Fibroblast of lung (primary cell): ENCODE data around the gene PRG2. TPM values are rescaled to one million over a fixed set of nuclear protein-coding genes. Genes with fewer than 3 reads are reported as not detected.
A peak's percentile ranks its signal among the peaks of the same experiment; 100 is the strongest.

ENCODE experiments used
- DNase-seq, 2 donors: peaks; one replicate each; pipeline versions ENCODE4 v3.0.0 to v3.0.0-alpha.2; 2010; ENCODE audit warnings: low read depth in 2 of 2
- H2AFZ ChIP-seq: 2 replicates; pipeline ENCODE4 v1.5.1; 2012; ENCODE audit warnings: low read length, control low read depth, inconsistent platforms
- H3K27ac ChIP-seq: 2 replicates; pipeline ENCODE4 v1.5.1; 2011; ENCODE audit warnings: low read length, control low read depth; ENCODE audit not compliant: insufficient read depth
- H3K27me3 ChIP-seq: 2 replicates; pipeline ENCODE4 v1.5.1; 2011; ENCODE audit warnings: mild to moderate bottlenecking, low read length; ENCODE audit not compliant: control insufficient read depth, insufficient read depth
- H3K36me3 ChIP-seq: 2 replicates; pipeline ENCODE4 v1.5.1; 2011; ENCODE audit warnings: low read length; ENCODE audit not compliant: control insufficient read depth, insufficient read depth
- H3K4me1 ChIP-seq: 2 replicates; pipeline ENCODE4 v1.5.1; 2011; ENCODE audit warnings: low read length; ENCODE audit not compliant: control insufficient read depth, insufficient read depth; ENCODE audit errors: extremely low read depth
- H3K4me2 ChIP-seq: 2 replicates; pipeline ENCODE4 v1.5.1; 2011; ENCODE audit warnings: low read length, control low read depth; ENCODE audit not compliant: insufficient read depth; ENCODE audit errors: extremely low read depth
- H3K4me3 ChIP-seq, 4 experiments: fragments of 200-600 bp in 1 of 4; sonication (generic) in 1 of 4; replicated peaks in 1 of 4; 2 replicates each; pipeline ENCODE4 v1.5.1; 2011 to 2016; ENCODE audit warnings: low read length in 4 of 4, low read depth in 3 of 4, mild to moderate bottlenecking in 3 of 4, control low read depth in 2 of 4, inconsistent platforms in 1 of 4, mixed read lengths in 1 of 4; ENCODE audit not compliant: insufficient read depth in 1 of 4; ENCODE audit errors: control extremely low read depth in 1 of 4
- H3K79me2 ChIP-seq: 2 replicates; pipeline ENCODE4 v1.5.1; 2012; ENCODE audit warnings: mild to moderate bottlenecking, low read length, inconsistent platforms; ENCODE audit not compliant: control insufficient read depth, insufficient read depth
- H3K9ac ChIP-seq: 2 replicates; pipeline ENCODE4 v1.5.1; 2011; ENCODE audit warnings: mild to moderate bottlenecking, low read length, control low read depth; ENCODE audit not compliant: insufficient read depth
- H3K9me3 ChIP-seq: 2 replicates; pipeline ENCODE4 v1.5.1; 2012; ENCODE audit warnings: low read depth, low read length; ENCODE audit not compliant: control insufficient read depth, insufficient read depth
- H4K20me1 ChIP-seq: 2 replicates; pipeline ENCODE4 v1.5.1; 2011; ENCODE audit warnings: low read length; ENCODE audit not compliant: control insufficient read depth, insufficient read depth; ENCODE audit errors: extremely low read depth
- EZH2 ChIP-seq: IDR thresholded peaks from 2 replicates; pipeline ENCODE4 v1.5.1; 2012; ENCODE audit warnings: low read length, control low read depth, mild to moderate bottlenecking; ENCODE audit errors: missing control alignments
- polyA plus RNA-seq, 2 donors: library from polyadenylated mRNA; depleted of rRNA in 1 of 2; stranded (reverse) in 1 of 2; unstranded in 1 of 2; fragments of >200 nt; gene quantifications; 2 replicates each; pipeline ENCODE4 v1.2.1, GENCODE V29; 2011 to 2012; ENCODE audit warnings: missing spikeins in 1 of 2
- total RNA-seq: library from RNA; depleted of rRNA; stranded (reverse); fragments of >200 nt; gene quantifications from 2 replicates; pipeline ENCODE4 v1.2.1, GENCODE V29; 2014
- TF ChIP-seq, protein P1 (sequence below), 2 donors: IDR thresholded peaks in 1 of 2; conservative IDR thresholded peaks in 1 of 2; 1 replicate in 1 of 2; 2 replicates in 1 of 2; pipeline ENCODE4 v1.5.1; 2011 to 2012; ENCODE audit warnings: low read length in 2 of 2, control low read depth in 1 of 2, inconsistent platforms in 1 of 2, low read depth in 1 of 2, mild to moderate bottlenecking in 1 of 2

The PRG2 gene
- total and polyA plus RNA-seq, 2 donors (not counting 1 experiment from before 2014, with no cell fraction given) = not detected

DNA sequence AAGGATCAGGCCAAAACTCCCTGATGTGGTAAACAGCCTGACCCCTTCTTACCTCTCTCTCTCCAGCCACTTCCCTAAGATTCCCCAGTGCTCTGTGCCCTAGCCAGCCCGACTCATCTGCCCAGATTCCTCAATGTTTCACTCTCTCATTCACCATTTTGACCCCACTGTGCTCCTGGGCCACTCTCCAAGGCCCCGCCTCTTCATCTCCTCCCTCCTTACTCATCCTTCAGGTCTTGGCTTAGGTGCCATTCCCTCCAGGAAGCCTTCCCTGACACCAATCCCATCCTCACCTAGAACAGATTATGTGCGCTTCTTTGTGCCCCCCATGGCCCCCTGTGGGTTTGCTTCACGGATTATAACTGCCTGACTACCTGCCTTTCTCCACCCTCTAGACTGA lies 23.2 kb upstream of the PRG2 start:
- Histone ChIP-seq H2AFZ (no peak overlapping the region), H3K27ac (no peak overlapping the region), H3K9ac (no peak overlapping the region), H3K27me3 (no peaks in the 10 kb centered on the region), H3K4me1 (peaks cover 2% of the 10 kb centered on the region), H4K20me1 (no peaks in the 10 kb centered on the region), H3K4me3 (no peak overlapping the region), H3K79me2 (no peaks in the 10 kb centered on the region), H3K36me3 (peaks cover 8% of the 10 kb centered on the region), H3K9me3 (no peaks in the 10 kb centered on the region), H3K4me2 (no peak overlapping the region)
- TF ChIP-seq, protein P1, sequence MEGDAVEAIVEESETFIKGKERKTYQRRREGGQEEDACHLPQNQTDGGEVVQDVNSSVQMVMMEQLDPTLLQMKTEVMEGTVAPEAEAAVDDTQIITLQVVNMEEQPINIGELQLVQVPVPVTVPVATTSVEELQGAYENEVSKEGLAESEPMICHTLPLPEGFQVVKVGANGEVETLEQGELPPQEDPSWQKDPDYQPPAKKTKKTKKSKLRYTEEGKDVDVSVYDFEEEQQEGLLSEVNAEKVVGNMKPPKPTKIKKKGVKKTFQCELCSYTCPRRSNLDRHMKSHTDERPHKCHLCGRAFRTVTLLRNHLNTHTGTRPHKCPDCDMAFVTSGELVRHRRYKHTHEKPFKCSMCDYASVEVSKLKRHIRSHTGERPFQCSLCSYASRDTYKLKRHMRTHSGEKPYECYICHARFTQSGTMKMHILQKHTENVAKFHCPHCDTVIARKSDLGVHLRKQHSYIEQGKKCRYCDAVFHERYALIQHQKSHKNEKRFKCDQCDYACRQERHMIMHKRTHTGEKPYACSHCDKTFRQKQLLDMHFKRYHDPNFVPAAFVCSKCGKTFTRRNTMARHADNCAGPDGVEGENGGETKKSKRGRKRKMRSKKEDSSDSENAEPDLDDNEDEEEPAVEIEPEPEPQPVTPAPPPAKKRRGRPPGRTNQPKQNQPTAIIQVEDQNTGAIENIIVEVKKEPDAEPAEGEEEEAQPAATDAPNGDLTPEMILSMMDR (conservative IDR thresholded peaks at IDR 0.05 in 1 of 2, IDR thresholded peaks at IDR 0.05 in 1 of 2; ENCODE audit: low read depth in 1 of 2, low read length in 2 of 2) = no peak
- no peak for TF ChIP-seq EZH2
- no peak for DNase-seq

DNA sequence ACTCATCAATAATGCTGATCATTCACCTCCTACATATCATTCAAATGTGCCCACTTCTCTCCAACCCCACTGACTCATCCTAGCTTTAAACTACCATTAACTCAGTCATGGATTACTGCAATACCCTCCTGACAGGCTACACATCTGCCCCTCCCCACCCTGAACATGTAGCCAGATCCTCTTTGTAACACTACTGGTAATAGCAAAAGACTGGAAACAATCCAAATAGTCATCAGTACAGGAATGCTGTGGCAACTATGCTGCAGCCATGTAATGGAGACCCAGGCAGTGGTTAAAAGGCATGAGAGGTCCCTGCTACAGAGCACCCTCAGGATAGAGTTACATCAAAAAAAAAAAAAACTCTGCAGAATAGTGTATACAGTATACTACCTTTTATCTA lies 19.8 kb upstream of the PRG2 start:
- Histone ChIP-seq H3K4me2 (no peak overlapping the region), H2AFZ (no peak overlapping the region), H4K20me1 (no peaks in the 10 kb centered on the region), H3K79me2 (no peaks in the 10 kb centered on the region), H3K4me3 (no peak overlapping the region), H3K9ac (no peak overlapping the region), H3K4me1 (peaks cover 4% of the 10 kb centered on the region), H3K27me3 (no peaks in the 10 kb centered on the region), H3K27ac (no peak overlapping the region), H3K36me3 (peaks cover 15% of the 10 kb centered on the region), H3K9me3 (no peaks in the 10 kb centered on the region)
- peak; percentile 89 to 91 for DNase-seq
- TF ChIP-seq EZH2 = no peak
- TF ChIP-seq, protein P1 (conservative IDR thresholded peaks at IDR 0.05 in 1 of 2, IDR thresholded peaks at IDR 0.05 in 1 of 2; ENCODE audit: low read depth in 1 of 2, low read length in 2 of 2) = no peak

DNA sequence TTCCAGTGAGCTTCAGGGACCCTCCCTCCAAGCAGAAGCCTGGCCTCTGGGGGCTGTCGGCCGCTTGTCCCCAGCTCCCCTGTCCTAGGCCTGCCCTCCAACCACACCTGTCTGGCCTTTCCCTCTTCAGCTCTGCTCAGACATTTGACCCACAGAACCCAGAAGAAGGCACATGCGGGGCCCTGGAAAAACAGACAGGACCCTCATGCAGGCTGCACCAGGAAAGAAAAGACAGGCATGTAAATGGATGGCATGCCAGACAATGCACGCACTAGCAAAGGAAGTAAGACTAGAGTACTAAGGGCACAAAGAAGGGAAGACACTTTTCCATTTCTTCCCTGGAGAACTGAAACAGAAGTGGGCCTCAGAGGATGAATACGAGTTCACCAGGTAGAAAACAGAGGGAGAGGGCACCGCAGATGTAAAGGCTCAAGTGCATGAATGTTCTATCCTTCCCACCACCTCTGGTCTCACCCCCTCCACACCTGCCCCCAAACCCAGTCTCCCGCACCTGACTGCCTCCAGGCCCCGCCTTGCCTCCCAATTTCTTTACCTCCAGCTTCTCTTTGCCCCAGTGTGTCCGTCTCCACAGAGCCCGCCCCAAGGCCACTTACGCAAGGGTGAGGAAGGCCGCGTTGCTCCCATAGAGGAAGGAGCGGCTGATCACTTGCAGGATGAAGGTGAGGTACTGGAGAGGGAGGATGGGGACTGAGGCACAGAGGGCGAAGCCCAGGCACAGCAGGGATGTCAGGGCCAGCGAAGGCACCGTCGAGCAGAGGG lies 19.1 kb upstream of the PRG2 start:
- Histone ChIP-seq H4K20me1 (no peaks in the 10 kb centered on the region), H3K27ac (peak overlapping the region; percentile 16), H3K4me1 (peaks cover 4% of the 10 kb centered on the region)

More for the DNA sequence above, 19.1 kb upstream of the PRG2 start:
- H2AFZ ChIP-seq = no peak overlapping the region
- no peaks in the 10 kb centered on the region for H3K79me2 ChIP-seq
- TF ChIP-seq, protein P1 (conservative IDR thresholded peaks at IDR 0.05 in 1 of 2, IDR thresholded peaks at IDR 0.05 in 1 of 2; ENCODE audit: low read depth in 1 of 2, low read length in 2 of 2) = no peak
- no peak for TF ChIP-seq EZH2
- no peaks in the 10 kb centered on the region for H3K9me3 ChIP-seq
- no peak overlapping the region for H3K4me2 ChIP-seq
- H3K27me3 ChIP-seq = no peaks in the 10 kb centered on the region
- peaks cover 15% of the 10 kb centered on the region for H3K36me3 ChIP-seq
- H3K9ac ChIP-seq = no peak overlapping the region
- no peak overlapping the region for H3K4me3 ChIP-seq
- no peak for DNase-seq
